ENCODE results near the gene PLXNA4.

DNA sequence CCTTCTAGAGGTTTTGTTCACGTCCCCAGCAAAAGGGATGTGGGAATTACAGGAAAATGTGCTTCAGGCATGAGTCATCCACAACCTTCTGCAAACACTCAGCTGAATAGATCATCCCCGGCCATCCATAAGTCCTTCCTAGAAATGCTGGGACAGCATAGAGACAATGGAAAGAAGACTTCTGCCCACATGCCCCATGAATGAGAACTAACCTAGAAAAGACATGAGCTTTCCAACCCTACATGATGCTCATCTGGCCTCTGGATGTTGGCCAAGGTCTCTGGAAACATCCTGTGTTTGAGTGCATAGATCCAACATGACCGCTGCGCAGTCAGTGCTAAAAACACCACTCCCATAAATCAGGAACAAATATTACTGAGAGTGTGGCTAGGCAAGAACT lies 277.5 kb downstream of the PLXNA4 start:
- no peak for TF ChIP-seq POLR2A (IDR thresholded peaks at IDR 0.05; ENCODE audit: borderline replicate concordance, extremely low read depth, insufficient read depth, insufficient read length)
- no peak for TF ChIP-seq ZNF274 (IDR thresholded peaks at IDR 0.05; ENCODE audit: low read depth, low read length)
